ENCODE results near the gene ARHGEF5.
"Not testable (repeated sequence)": the region's sequence is repeated elsewhere in the genome, so short reads cannot be mapped to it uniquely, and the experiment has no call there.

ARHGEF5 gene

GRCh38 chr7:144355176-144355822 lies at the start of gene ARHGEF5:
Gene ARHGEF5 (plus strand): TSS chr7:144355402. CDS start chr7:144362670, 7,268 bp downstream.
- DNase-seq (ENCODE audit: low read depth): not testable (repeated sequence)

GRCh38 chr7:144309702-144310101 lies 45.5 kb upstream of the ARHGEF5 start:
- DNase-seq (ENCODE audit: low read depth): not testable (repeated sequence)

GRCh38 chr7:144311218-144311617 lies 44.0 kb upstream of the ARHGEF5 start:
- not testable (repeated sequence) for DNase-seq (ENCODE audit: low read depth)

- DNase-seq (ENCODE audit: low read depth): not testable (repeated sequence)
Observed at GRCh38 chr7:144311872-144312469, 43.2 kb upstream of the ARHGEF5 start, which contains the start of gene OR2A1. Gene OR2A1 (plus strand): TSS chr7:144312419. CDS start chr7:144318125, 5,706 bp downstream.

GRCh38 chr7:144317537-144317936 lies 37.7 kb upstream of the ARHGEF5 start:
- DNase-seq (ENCODE audit: low read depth): not testable (repeated sequence)

GRCh38 chr7:144319547-144319946 lies 35.7 kb upstream of the ARHGEF5 start:
- not testable (repeated sequence) for DNase-seq (ENCODE audit: low read depth)

- DNase-seq (ENCODE audit: low read depth): not testable (repeated sequence)
Observed at GRCh38 chr7:144321677-144322206, 33.5 kb upstream of the ARHGEF5 start.

GRCh38 chr7:144323359-144323758 lies 31.8 kb upstream of the ARHGEF5 start:
- DNase-seq (ENCODE audit: low read depth): not testable (repeated sequence)

- not testable (repeated sequence) for DNase-seq (ENCODE audit: low read depth)
Observed at GRCh38 chr7:144325868-144326267, 29.3 kb upstream of the ARHGEF5 start.

GRCh38 chr7:144330044-144330443 lies 25.2 kb upstream of the ARHGEF5 start:
- not testable (repeated sequence) for DNase-seq (ENCODE audit: low read depth)

- not testable (repeated sequence) for DNase-seq (ENCODE audit: low read depth)
Observed at GRCh38 chr7:144331221-144331995, 23.8 kb upstream of the ARHGEF5 start.

- not testable (repeated sequence) for DNase-seq (ENCODE audit: low read depth)
Observed at GRCh38 chr7:144331996-144332288, 23.3 kb upstream of the ARHGEF5 start.

- DNase-seq (ENCODE audit: low read depth): not testable (repeated sequence)
Observed at GRCh38 chr7:144348625-144349024, 6.6 kb upstream of the ARHGEF5 start.

- not testable (repeated sequence) for DNase-seq (ENCODE audit: low read depth)
Observed at GRCh38 chr7:144351667-144352066, 3.5 kb upstream of the ARHGEF5 start.

- DNase-seq (ENCODE audit: low read depth): not testable (repeated sequence)
Observed at GRCh38 chr7:144356185-144356584, 983 bp downstream of the ARHGEF5 start.

GRCh38 chr7:144356860-144357259 lies 1.7 kb downstream of the ARHGEF5 start:
- not testable (repeated sequence) for DNase-seq (ENCODE audit: low read depth)

- not testable (repeated sequence) for DNase-seq (ENCODE audit: low read depth)
Observed at GRCh38 chr7:144362061-144362460, 6.9 kb downstream of the ARHGEF5 start.

GRCh38 chr7:144365523-144365922 lies 10.3 kb downstream of the ARHGEF5 start:
- not testable (repeated sequence) for DNase-seq (ENCODE audit: low read depth)

- not testable (repeated sequence) for DNase-seq (ENCODE audit: low read depth)
Observed at GRCh38 chr7:144367250-144367649, 12.0 kb downstream of the ARHGEF5 start.

GRCh38 chr7:144369221-144369620 lies 14.0 kb downstream of the ARHGEF5 start:
- not testable (repeated sequence) for DNase-seq (ENCODE audit: low read depth)

- DNase-seq (ENCODE audit: low read depth): no peak
Observed at GRCh38 chr7:144378651-144379050, 23.4 kb downstream of the ARHGEF5 start.

GRCh38 chr7:144379776-144380384 lies 24.7 kb downstream of the ARHGEF5 start:
- DNase-seq (ENCODE audit: low read depth): no peak
